Measurements from ENCODE around the gene RPL23. TPM values are rescaled to one million over a fixed set of nuclear protein-coding genes. Genes with fewer than 3 reads are reported as not detected.
"Not testable (repeated sequence)": the region's sequence is repeated elsewhere in the genome, so short reads cannot be mapped to it uniquely, and the experiment has no call there.

Gene RPL23
- total RNA-seq, 1 experiment from 2014 or later = 1,631 TPM

GRCh38 chr17:38855101-38855714 lies 1.7 kb upstream of the RPL23 start:
- H3K9ac ChIP-seq (ENCODE audit: low read length) = peak overlapping the region; percentile 92
- BruUV-seq (replicated peaks); intact Hi-C loops (cut with micrococcal nuclease); H2AFZ ChIP-seq (ENCODE audit: low read depth, low read length, poor library complexity, severe bottlenecking); DNase-seq (ENCODE audit: low read depth, low spot score); H3K9me2 ChIP-seq (ENCODE audit: insufficient read depth); H3K27me3 ChIP-seq (ENCODE audit: insufficient read depth, low read length); H3K9me3 ChIP-seq (ENCODE audit: control insufficient read depth in 1 of 2, insufficient read depth in 1 of 2, low read depth in 1 of 2, low read length in 2 of 2); RAD21 ChIA-PET (ENCODE audit: low non-redundant PET in 1 of 2, low total read pairs in 2 of 2, uncharacterized antibody in 2 of 2, unreplicated experiment in 2 of 2): not testable (repeated sequence)
- peaks cover 34% of the 10 kb centered on the region for H3K79me2 ChIP-seq (ENCODE audit: insufficient read depth, low read length)
- H3K36me3 ChIP-seq (ENCODE audit: control insufficient read depth in 1 of 2, insufficient read depth in 2 of 2, low read length in 2 of 2) = peaks cover 24 to 30% of the 10 kb centered on the region in 2 experiments
- H4K20me1 ChIP-seq (ENCODE audit: insufficient read depth) = peaks cover 25% of the 10 kb centered on the region; the same call in 1 of the 2 replicates
- peak overlapping the region; percentile 89 for H3K4me2 ChIP-seq (ENCODE audit: low read length)
- peaks cover 19 to 44% of the 10 kb centered on the region in 2 experiments; a peak in 3 of 4 replicates for H3K4me1 ChIP-seq (ENCODE audit: control insufficient read depth in 1 of 2, insufficient read depth in 2 of 2, low read length in 2 of 2)
- H3K4me3 ChIP-seq (replicated peaks in 1 of 2; ENCODE audit: low read depth in 1 of 2, low read length in 2 of 2) = peak overlapping the region; percentile 67 to 99
- 0 out of 2 replicates have a peak, but pooled peaks have one; percentile 19 for TF ChIP-seq MAX (IDR thresholded peaks at IDR 0.05)
- POLR2A ChIA-PET = interaction anchor here (1.8 to 4.5 kb wide), 6 partner anchors 8 to 298 kb away, joined by 12 to 55 read pairs (median 17); partner anchors contain the start of gene LASP1
- peak overlapping the region; percentile 85 for H3K27ac ChIP-seq (ENCODE audit: low read depth, low read length)
- ATAC-seq = peak; percentile 5; the same call in 1 of the 2 replicates
- CTCF ChIA-PET = interaction anchor here (0.9 to 1.6 kb wide), 5 partner anchors 14 to 309 kb away, joined by 3 to 4 read pairs (median 3); partner anchors contain the start of gene LASP1

GRCh38 chr17:38852771-38853291 lies 690 bp downstream of the RPL23 start:
- Histone ChIP-seq H4K20me1 (ENCODE audit: insufficient read depth) (peaks cover 32% of the 10 kb centered on the region; the same call in 1 of the 2 replicates), H3K9me3 (ENCODE audit: control insufficient read depth in 1 of 2, insufficient read depth in 1 of 2, low read depth in 1 of 2, low read length in 2 of 2) (no peaks in the 10 kb centered on the region), H3K4me3 (replicated peaks in 1 of 2; ENCODE audit: low read depth in 1 of 2, low read length in 2 of 2) (peak overlapping the region; percentile 67 to 99), H2AFZ (ENCODE audit: low read depth, low read length, poor library complexity, severe bottlenecking) (no peak overlapping the region), H3K9me2 (ENCODE audit: insufficient read depth) (no peaks in the 10 kb centered on the region), H3K79me2 (ENCODE audit: insufficient read depth, low read length) (peaks cover 48% of the 10 kb centered on the region), H3K27me3 (ENCODE audit: insufficient read depth, low read length) (no peaks in the 10 kb centered on the region), H3K9ac (ENCODE audit: low read length) (peak overlapping the region; percentile 92), H3K4me1 (ENCODE audit: control insufficient read depth in 1 of 2, insufficient read depth in 2 of 2, low read length in 2 of 2) (peaks cover 19 to 44% of the 10 kb centered on the region in 2 experiments; a peak in 3 of 4 replicates), H3K4me2 (ENCODE audit: low read length) (peak overlapping the region; percentile 89), H3K27ac (ENCODE audit: low read depth, low read length) (peak overlapping the region; percentile 85), H3K36me3 (ENCODE audit: control insufficient read depth in 1 of 2, insufficient read depth in 2 of 2, low read length in 2 of 2) (peaks cover 41 to 53% of the 10 kb centered on the region in 2 experiments)
- CTCF ChIA-PET = no interaction called here
- TF ChIP-seq JUND (IDR thresholded peaks at IDR 0.05) = 0 out of 2 replicates have a peak, but pooled peaks have one; percentile 19
- no peak for TF ChIP-seq ZFX (IDR thresholded peaks at IDR 0.05)
- 0 out of 2 replicates have a peak, but pooled peaks have one; percentile 24 for TF ChIP-seq POLR2AphosphoS5 (IDR thresholded peaks at IDR 0.05; ENCODE audit: low read depth, low read length)
- no peak for TF ChIP-seq ELF1 (IDR thresholded peaks at IDR 0.05; ENCODE audit: borderline replicate concordance, low read depth)
- RAD21 ChIA-PET (ENCODE audit: low non-redundant PET in 1 of 2, low total read pairs in 2 of 2, uncharacterized antibody in 2 of 2, unreplicated experiment in 2 of 2) = interaction anchor here in 1 of 2 experiments (1.2 kb wide), 1 partner anchor 10 kb away, joined by 3 read pairs; no protein-coding TSS in a partner anchor
- BruUV-seq (replicated peaks) = no TSS peak
- POLR2A ChIA-PET = interaction anchor here (0.8 to 4.5 kb wide), 7 partner anchors 8 to 301 kb away, joined by 3 to 55 read pairs (median 12); partner anchors contain the start of gene LASP1
- DNase-seq (ENCODE audit: low read depth, low spot score) = no peak
- no peak for ATAC-seq
- intact Hi-C loops (cut with micrococcal nuclease) = loop anchor here (5.0 kb wide), 1 partner anchor 101 kb away; the partner anchor contains the start of gene PSMB3
